ENCODE results near the gene HEBP2. TPM values are rescaled to one million over a fixed set of nuclear protein-coding genes. Genes with fewer than 3 reads are reported as not detected.

HEBP2 gene
- polyA plus RNA-seq, 4 donors, result 54.4 to 66.8 (median 60.7) TPM

GRCh38 chr6:138396709-138397108, 7.3 kb upstream of the HEBP2 start:
- no peak for DNase-seq (ENCODE audit: low read depth in 4 of 4, low spot score in 2 of 4)

GRCh38 chr6:138397128-138398122, 6.6 kb upstream of the HEBP2 start:
- no peak for DNase-seq (ENCODE audit: low read depth in 4 of 4, low spot score in 2 of 4)

- no peak for DNase-seq (ENCODE audit: low read depth in 4 of 4, low spot score in 2 of 4)
These were observed 3.7 kb upstream of the HEBP2 start for GRCh38 chr6:138400326-138400725.

- DNase-seq (ENCODE audit: low read depth in 4 of 4, low spot score in 2 of 4), result no peak
These were observed 1.8 kb upstream of the HEBP2 start for GRCh38 chr6:138401960-138402837.

GRCh38 chr6:138402838-138403187, 1.2 kb upstream of the HEBP2 start:
- DNase-seq (ENCODE audit: low read depth in 4 of 4, low spot score in 2 of 4), result no peak

- peak in 2 of 4 donors; percentile 25 to 37 for DNase-seq (ENCODE audit: low read depth in 4 of 4, low spot score in 2 of 4)
These were observed 661 bp upstream of the HEBP2 start for GRCh38 chr6:138403324-138403800.

- peak in 2 of 4 donors; percentile 27 to 38 for DNase-seq (ENCODE audit: low read depth in 4 of 4, low spot score in 2 of 4)
These were observed 779 bp downstream of the HEBP2 start for GRCh38 chr6:138404666-138405337.

- no peak for DNase-seq (ENCODE audit: low read depth in 4 of 4, low spot score in 2 of 4)
These were observed 1.9 kb downstream of the HEBP2 start for GRCh38 chr6:138405816-138406413.

GRCh38 chr6:138406443-138406842, 2.4 kb downstream of the HEBP2 start:
- DNase-seq (ENCODE audit: low read depth in 4 of 4, low spot score in 2 of 4), result no peak

- DNase-seq (ENCODE audit: low read depth in 4 of 4, low spot score in 2 of 4), result no peak
These were observed 6.2 kb downstream of the HEBP2 start for GRCh38 chr6:138410048-138410735.

- no peak for DNase-seq (ENCODE audit: low read depth in 4 of 4, low spot score in 2 of 4)
These were observed 7.2 kb downstream of the HEBP2 start for GRCh38 chr6:138410972-138411880.

GRCh38 chr6:138415125-138415524, 11.1 kb downstream of the HEBP2 start:
- no peak for DNase-seq (ENCODE audit: low read depth in 4 of 4, low spot score in 2 of 4)

GRCh38 chr6:138416206-138416605, 12.2 kb downstream of the HEBP2 start:
- no peak for DNase-seq (ENCODE audit: low read depth in 4 of 4, low spot score in 2 of 4)

- no peak for DNase-seq (ENCODE audit: low read depth in 4 of 4, low spot score in 2 of 4)
These were observed 13.6 kb downstream of the HEBP2 start for GRCh38 chr6:138417493-138418117.

GRCh38 chr6:138418118-138418742, 14.2 kb downstream of the HEBP2 start:
- no peak for DNase-seq (ENCODE audit: low read depth in 4 of 4, low spot score in 2 of 4)

- no peak for DNase-seq (ENCODE audit: low read depth in 4 of 4, low spot score in 2 of 4)
These were observed 15.7 kb downstream of the HEBP2 start for GRCh38 chr6:138419766-138420165.

GRCh38 chr6:138420356-138420755, 16.3 kb downstream of the HEBP2 start:
- no peak for DNase-seq (ENCODE audit: low read depth in 4 of 4, low spot score in 2 of 4)

GRCh38 chr6:138421089-138421488, 17.1 kb downstream of the HEBP2 start:
- no peak for DNase-seq (ENCODE audit: low read depth in 4 of 4, low spot score in 2 of 4)
